Stimulated activated CD4-positive, alpha-beta T cell treated with anti-CD3 and anti-CD28 coated beads, Interleukin-2, amount 100 ng/mL, for 4 hours (primary cell): ENCODE results near the gene COL4A2.

Source experiments
- DNase-seq: peaks from one replicate; pipeline ENCODE4 v3.0.0-alpha.2; 2020; ENCODE audit warnings: low read depth

Gene COL4A2

GRCh38 chr13:110322126-110322827 lies 15.2 kb downstream of the COL4A2 start:
- DNase-seq, result no peak

DNA sequence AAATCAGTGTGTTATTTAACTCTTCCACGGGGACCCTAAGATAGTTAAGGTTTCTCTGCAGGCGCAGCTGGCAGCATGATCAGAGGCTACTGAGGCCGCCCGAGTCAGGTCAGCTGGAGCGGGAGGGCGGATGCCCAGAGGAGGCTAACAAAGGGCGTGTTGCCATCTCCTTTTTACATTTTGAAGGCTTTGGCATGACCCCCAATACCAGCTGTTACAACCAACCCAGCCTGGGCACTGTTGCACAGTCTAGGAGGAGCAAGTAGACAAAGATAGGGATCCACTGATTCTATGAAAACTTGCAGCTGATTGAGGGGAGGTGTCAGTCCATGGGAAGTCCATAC lies 15.7 kb downstream of the COL4A2 start:
- DNase-seq, result no peak

DNA sequence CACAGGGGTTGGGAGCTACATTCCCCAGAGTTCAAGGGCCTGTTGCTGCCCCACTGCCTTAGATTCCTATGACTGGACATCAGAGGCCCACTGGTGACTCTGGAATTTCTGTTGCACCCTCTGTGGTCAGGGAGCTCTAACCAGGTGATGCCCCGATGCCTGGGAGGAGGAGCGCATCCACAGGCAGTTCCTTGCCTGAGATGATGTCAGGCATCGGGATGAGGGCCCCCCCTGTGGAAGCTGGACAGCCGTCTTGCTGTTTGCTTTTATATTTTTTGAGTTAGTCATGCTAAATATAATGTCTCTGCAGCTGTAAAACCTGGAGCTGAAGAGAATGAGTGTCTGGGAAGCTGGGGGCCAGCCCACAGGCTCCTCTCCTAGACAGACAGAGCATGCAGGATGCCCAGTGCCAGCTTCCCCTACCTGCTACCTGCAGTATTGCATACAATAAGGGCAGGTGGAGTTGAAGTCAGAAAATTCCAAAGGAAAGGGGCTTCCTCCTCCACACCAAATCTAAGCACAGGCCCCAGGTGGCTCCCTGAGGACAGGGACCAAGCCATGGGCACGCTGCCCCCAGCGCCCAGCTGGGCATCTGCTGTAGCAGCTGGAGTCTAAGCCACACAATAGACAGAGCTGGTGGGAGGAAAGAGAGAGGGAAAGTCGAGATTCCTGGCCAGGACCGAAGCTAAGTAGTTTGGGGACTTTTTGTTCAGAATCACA lies 16.2 kb downstream of the COL4A2 start:
- DNase-seq, result no peak

GRCh38 chr13:110324026-110324749 lies 17.1 kb downstream of the COL4A2 start:
- DNase-seq, result no peak

DNA sequence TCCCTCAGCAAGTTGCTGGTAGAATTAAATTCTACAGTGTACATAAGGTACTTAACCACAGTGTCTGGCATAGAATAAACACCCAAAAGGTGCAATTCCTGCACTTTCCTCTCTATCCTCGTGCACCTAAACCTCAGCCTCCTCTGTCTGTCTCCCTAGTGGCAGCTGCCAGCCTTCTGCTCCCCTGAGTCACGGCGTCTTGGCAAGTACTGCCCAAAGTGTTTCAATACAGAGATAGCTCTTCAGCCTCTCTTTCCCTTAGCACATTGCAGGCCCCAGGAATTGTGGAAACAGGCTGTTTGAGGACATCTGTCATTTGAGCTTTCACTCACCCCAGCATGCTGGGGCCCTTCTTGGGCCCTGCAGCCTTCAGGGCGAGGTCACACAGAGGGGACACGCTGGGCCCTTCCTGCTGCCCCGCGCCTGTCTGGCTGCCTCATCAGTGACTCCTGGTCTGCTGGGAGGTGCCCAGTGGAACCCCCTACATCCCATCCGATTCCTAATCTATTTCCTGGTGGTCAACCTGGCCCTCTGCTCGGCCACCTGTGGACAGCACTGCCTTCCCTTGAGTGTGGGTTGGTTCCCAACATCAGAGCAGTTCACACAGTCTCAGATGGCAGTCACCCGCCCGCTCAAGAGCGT lies 19.3 kb downstream of the COL4A2 start:
- DNase-seq, result no peak

DNA sequence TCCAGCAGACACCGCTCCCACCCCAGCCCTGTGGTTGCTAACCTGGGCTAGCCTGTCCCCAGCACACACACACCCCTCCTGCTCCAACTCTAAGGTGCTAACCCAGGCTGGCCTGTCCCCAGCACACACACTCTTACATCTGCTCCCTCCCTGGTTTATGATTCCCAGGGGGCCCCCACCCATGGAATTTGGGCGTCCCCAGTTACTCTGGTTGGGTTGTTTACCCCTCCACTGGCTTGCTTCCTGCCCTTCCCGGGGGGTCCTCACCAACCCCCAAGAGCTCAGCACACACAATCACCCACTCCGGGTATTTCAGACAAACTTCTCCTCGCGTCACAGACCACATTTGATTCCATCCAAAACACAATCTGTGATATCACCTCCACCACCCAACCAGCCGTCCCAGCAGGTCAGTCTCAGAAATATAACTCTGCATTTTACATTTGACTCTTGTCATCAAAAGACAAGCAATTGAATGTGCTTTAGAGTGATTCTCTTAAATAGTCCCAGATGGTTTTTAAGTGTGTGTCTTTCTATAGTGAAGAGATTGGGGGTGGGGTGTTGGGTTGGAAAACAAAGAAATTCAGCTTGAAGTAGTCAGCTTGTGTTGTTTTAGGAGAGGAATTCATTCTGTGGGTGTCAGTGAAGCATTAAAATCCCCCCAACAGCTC lies 20.1 kb downstream of the COL4A2 start:
- DNase-seq, result no peak

GRCh38 chr13:110328573-110328972 lies 21.5 kb downstream of the COL4A2 start:
- no peak for DNase-seq

DNA sequence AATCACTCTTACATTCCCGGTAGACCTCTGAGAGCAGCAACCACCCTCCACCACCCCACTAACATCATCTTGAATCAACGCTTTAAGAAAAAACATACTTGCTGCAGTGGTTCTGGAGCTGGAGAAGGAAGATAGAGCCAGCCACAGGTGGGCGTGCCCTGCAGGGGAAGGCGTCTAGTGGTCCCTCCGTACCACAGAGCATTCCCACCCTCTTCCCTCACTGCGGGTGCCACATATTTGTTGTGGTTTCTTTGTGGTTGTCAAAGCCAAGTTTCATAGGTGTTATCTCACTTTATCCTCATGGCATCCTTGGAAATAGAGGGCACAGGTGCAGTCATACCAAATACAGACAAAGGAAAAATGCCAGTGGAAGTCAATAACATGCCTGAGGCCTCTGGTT lies 22.2 kb downstream of the COL4A2 start:
- no peak for DNase-seq

DNA sequence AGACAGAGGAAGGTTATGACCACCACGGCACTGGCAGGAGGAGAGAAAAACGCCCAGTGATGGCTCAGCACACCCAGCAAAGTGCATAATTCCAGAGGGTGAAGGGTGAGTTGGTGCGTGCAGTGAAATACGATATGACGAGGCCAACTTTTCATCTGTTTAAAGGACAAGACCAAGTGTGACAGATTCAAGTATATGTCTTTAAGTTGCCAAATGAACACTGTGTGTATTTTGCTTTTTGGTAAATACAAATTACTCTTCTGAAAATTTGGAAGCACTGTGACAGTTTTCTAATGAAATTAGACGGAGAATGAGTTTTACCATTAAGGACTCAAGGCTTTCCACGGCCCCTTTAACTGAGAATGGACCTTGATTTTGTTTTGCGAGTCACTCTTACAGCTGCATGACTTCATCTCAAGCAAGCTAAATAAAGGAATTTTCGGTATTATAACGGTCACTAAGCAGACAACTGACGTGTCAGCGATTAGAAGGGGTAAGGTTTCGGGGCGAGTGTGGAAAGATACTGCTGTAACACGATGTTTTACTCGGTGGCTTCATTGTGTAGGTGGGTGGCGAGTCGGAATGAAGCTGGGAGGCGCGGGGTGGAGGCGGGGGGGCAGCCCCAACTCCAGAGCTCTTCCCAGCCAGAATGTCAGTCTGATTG lies 22.8 kb downstream of the COL4A2 start:
- DNase-seq, result no peak

DNA sequence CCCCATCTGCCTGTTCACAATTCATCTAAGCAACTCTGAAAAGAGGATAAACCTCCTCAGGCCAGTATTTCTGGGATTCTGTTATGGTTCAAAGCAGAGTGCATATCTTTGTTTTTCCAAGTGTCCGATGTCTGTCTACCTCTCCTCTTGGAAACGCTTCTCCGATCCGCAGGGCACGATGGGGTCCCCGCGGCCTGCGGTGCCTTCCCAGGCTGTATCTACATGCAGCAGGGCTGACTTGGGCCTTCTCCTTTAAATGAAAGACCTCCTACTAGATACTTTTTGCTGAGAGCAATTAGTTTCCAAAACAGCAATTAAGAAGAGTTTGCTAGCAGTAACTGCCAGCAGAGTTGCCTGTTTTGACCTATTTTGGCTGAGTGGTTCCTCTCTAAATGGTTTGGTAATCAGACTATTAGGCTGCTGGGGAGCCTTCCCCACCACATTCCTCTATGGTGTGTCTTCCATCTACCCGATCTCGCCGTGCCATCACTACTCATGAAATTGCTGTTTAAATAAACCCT lies 23.5 kb downstream of the COL4A2 start:
- no peak for DNase-seq

- DNase-seq, result no peak
These were observed 24.3 kb downstream of the COL4A2 start for GRCh38 chr13:110331362-110331761.

DNA sequence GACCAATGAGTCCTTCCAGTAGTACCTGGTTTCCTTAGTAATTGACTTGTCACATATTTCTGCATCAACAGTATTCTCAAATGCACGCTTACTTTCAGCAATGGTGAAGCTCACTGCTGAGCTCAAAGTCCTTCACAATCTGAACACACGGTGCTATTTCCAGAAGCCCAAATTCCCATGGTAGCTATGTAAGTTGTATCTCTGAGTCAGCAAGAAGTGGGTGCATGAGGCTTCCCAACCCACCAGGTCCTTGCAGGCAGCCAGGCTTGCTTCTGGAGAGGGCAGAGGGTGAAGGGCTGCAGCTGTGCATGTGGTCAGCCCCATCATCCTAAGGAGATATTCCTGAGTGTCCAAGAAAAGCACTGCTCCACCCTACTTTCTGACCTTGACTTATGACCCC lies 25.7 kb downstream of the COL4A2 start:
- no peak for DNase-seq

DNA sequence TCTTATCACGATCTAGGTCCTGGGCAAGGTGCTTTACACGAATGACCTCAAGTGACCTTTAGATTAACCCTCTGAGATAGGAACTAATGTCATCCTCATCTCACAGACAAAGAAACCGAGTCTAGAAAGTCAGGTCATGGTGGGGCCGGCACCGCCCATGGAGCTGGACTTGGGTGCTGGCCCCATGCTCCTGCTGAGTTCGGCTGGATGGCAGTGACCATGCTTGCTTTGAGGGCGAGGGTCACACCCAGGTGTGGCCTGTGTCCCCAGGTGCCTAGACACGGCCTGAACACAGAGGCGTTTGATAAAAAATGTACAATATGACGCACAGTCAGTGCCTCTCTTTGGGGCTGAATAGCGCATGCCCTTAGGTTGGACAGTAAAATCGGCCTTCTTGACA lies 26.8 kb downstream of the COL4A2 start:
- no peak for DNase-seq

DNA sequence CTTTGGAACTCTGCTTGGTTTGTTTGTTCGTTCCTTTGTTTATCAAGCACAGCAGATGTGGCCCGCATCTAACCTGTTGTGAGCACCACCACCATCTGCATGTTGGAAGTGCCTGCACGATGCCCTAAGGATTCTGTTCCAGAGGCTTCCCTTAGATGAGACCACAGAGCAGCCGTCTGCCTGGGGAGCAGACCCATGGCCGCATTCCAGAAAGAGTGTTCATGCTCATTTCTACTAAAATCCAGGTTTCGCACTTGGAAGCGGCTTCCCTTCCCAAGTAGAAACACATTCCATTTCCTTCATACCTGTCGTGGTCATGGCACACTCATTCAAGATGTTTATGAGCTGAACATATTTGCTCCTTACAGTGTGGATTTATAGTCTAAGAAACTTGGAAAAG lies 27.2 kb downstream of the COL4A2 start:
- no peak for DNase-seq

GRCh38 chr13:110334841-110335490 lies 27.9 kb downstream of the COL4A2 start:
- DNase-seq, result no peak

DNA sequence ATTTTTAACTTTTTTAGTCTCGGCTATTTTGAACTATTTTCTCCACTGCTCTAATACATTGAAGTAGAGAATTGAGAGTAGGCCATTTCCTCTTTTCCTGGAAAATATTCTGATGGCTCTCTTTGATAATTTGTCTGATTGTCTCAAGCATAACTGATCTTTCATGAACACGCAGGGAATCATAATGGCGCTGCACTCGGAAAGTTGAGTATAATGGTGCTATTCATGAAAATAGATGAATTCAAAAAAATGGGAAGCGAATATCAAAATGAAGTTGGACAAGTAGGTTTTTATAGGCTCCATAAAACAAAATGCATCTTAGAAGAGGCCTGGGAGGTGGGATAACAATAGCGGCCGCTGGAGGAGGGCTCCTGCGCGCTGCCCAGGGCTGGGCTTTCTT lies 29.0 kb downstream of the COL4A2 start:
- DNase-seq, result no peak

- no peak for DNase-seq
These were observed 29.6 kb downstream of the COL4A2 start for GRCh38 chr13:110336681-110337080.

DNA sequence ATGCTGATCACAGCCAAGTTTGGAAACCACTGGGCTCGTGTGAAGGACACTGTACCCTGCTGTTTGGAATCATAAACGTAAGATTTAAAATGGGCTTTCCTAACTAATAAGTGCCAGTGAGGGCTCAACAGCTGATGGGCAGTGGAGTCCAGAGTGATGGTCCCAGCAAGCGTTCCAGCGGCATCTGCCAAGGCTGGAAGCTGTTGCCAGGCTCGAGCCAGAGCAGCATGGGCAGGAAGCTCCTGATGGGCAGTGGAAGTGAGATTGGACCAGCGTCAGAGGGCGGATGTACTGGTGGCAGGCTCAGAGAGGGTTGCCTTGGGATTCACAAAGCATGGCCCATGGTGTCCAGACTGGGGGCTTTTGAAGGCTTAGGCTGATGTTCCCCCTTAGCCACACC lies 30.2 kb downstream of the COL4A2 start:
- DNase-seq, result no peak

- DNase-seq, result no peak
These were observed 31.5 kb downstream of the COL4A2 start for GRCh38 chr13:110338441-110339101.

GRCh38 chr13:110339263-110339662 lies 32.2 kb downstream of the COL4A2 start:
- DNase-seq, result no peak
